ENCODE data around the gene PDZRN3. TPM values are rescaled to one million over a fixed set of nuclear protein-coding genes. Genes with fewer than 3 reads are reported as not detected.

PDZRN3 gene
- total RNA-seq, 1 experiment from 2014 or later = not detected

GRCh38 chr3:73364517-73364916 lies 260.2 kb downstream of the PDZRN3 start:
- Histone ChIP-seq H3K4me3 (ENCODE audit: low read depth in 2 of 2, low read length in 2 of 2) (no peak overlapping the region), H3K27me3 (ENCODE audit: control insufficient read depth, insufficient read depth, low read length) (no peaks in the 10 kb centered on the region), H3K4me1 (ENCODE audit: control insufficient read depth, insufficient read depth, low read length) (no peaks in the 10 kb centered on the region), H3K36me3 (ENCODE audit: control insufficient read depth, insufficient read depth, low read length) (no peaks in the 10 kb centered on the region), H3K27ac (ENCODE audit: low read length) (no peak overlapping the region), H3K9me3 (ENCODE audit: control insufficient read depth, insufficient read depth, low read depth, low read length) (no peaks in the 10 kb centered on the region)
- TF ChIP-seq POLR2AphosphoS5 (IDR thresholded peaks at IDR 0.05; ENCODE audit: low read depth, low read length) (no peak), TCF7L2 (IDR thresholded peaks at IDR 0.05; ENCODE audit: low read depth, low read length) (no peak), CTCF (IDR thresholded peaks at IDR 0.05) (no peak), SIN3A (IDR thresholded peaks at IDR 0.05; ENCODE audit: borderline replicate concordance, insufficient read depth, low read depth, low read length) (no peak)
- TF ChIP-seq, protein P1, sequence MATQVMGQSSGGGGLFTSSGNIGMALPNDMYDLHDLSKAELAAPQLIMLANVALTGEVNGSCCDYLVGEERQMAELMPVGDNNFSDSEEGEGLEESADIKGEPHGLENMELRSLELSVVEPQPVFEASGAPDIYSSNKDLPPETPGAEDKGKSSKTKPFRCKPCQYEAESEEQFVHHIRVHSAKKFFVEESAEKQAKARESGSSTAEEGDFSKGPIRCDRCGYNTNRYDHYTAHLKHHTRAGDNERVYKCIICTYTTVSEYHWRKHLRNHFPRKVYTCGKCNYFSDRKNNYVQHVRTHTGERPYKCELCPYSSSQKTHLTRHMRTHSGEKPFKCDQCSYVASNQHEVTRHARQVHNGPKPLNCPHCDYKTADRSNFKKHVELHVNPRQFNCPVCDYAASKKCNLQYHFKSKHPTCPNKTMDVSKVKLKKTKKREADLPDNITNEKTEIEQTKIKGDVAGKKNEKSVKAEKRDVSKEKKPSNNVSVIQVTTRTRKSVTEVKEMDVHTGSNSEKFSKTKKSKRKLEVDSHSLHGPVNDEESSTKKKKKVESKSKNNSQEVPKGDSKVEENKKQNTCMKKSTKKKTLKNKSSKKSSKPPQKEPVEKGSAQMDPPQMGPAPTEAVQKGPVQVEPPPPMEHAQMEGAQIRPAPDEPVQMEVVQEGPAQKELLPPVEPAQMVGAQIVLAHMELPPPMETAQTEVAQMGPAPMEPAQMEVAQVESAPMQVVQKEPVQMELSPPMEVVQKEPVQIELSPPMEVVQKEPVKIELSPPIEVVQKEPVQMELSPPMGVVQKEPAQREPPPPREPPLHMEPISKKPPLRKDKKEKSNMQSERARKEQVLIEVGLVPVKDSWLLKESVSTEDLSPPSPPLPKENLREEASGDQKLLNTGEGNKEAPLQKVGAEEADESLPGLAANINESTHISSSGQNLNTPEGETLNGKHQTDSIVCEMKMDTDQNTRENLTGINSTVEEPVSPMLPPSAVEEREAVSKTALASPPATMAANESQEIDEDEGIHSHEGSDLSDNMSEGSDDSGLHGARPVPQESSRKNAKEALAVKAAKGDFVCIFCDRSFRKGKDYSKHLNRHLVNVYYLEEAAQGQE (IDR thresholded peaks at IDR 0.05; ENCODE audit: insufficient read depth in 1 of 2, low read depth in 2 of 2, low read length in 1 of 2) = no peak
- ChIA-PET CTCF (no interaction called here), POLR2A (no interaction called here)
- ATAC-seq (no peak), DNase-seq (ENCODE audit: low read depth, low spot score) (no peak)
- in situ Hi-C loops (cut with HindIII; ENCODE audit: low pct_unique_long_range_greater_than_20kb, low sequenced_read_pairs) = no loop called here
- intact Hi-C loops (cut with micrococcal nuclease; ENCODE audit: unreplicated experiment) = no loop called here
- no TSS peak for BruUV-seq (replicated peaks)

- CTCF ChIA-PET = no interaction called here
- BruUV-seq (replicated peaks) = no TSS peak
- intact Hi-C loops (cut with micrococcal nuclease; ENCODE audit: unreplicated experiment) (no loop called here), in situ Hi-C loops (cut with HindIII; ENCODE audit: low pct_unique_long_range_greater_than_20kb, low sequenced_read_pairs) (no loop called here)
- no peak for TF ChIP-seq CTCF (IDR thresholded peaks at IDR 0.05)
- TF ChIP-seq TCF7L2 (IDR thresholded peaks at IDR 0.05; ENCODE audit: low read depth, low read length) = no peak
- TF ChIP-seq, protein P1 (IDR thresholded peaks at IDR 0.05; ENCODE audit: insufficient read depth in 1 of 2, low read depth in 2 of 2, low read length in 1 of 2) = no peak
- no peak for TF ChIP-seq POLR2AphosphoS5 (IDR thresholded peaks at IDR 0.05; ENCODE audit: low read depth, low read length)
- TF ChIP-seq SIN3A (IDR thresholded peaks at IDR 0.05; ENCODE audit: borderline replicate concordance, insufficient read depth, low read depth, low read length) = no peak
- no peaks in the 10 kb centered on the region for H3K9me3 ChIP-seq (ENCODE audit: control insufficient read depth, insufficient read depth, low read depth, low read length)
- POLR2A ChIA-PET = no interaction called here
- no peaks in the 10 kb centered on the region for H3K4me1 ChIP-seq (ENCODE audit: control insufficient read depth, insufficient read depth, low read length)
- DNase-seq (ENCODE audit: low read depth, low spot score) = no peak
- no peak overlapping the region for H3K4me3 ChIP-seq (ENCODE audit: low read depth in 2 of 2, low read length in 2 of 2)
- H3K27ac ChIP-seq (ENCODE audit: low read length) = no peak overlapping the region
- no peaks in the 10 kb centered on the region for H3K27me3 ChIP-seq (ENCODE audit: control insufficient read depth, insufficient read depth, low read length)
- no peak for ATAC-seq
- no peaks in the 10 kb centered on the region for H3K36me3 ChIP-seq (ENCODE audit: control insufficient read depth, insufficient read depth, low read length)
Observed at GRCh38 chr3:73363093-73363492, 261.6 kb downstream of the PDZRN3 start.
